HEK293 (cell line): ENCODE data around the gene HASPIN.

Experiments
- CTCF ChIA-PET: fragments of 350-600 bp; formaldehyde crosslinking; extraction: SDS; loops from one replicate; lab custom pipeline; 2021; ENCODE audit warnings: antibody characterized with exemption; lab: Yijun Ruan, JAX
- POLR2A ChIA-PET: fragments of 300-600 bp; formaldehyde crosslinking; extraction: SDS; loops from one replicate; lab custom pipeline; 2020; ENCODE audit warnings: antibody characterized with exemption, inconsistent platforms; lab: Yijun Ruan, JAX
- H3K27ac ChIP-seq: fragments of 200-500 bp; sonication (Bioruptor generic); 2 replicates; pipeline ENCODE4 v1.5.1; 2014; ENCODE audit warnings: low read depth, low read length, control low read depth, inconsistent platforms; ENCODE audit errors: extremely low read depth
- H3K36me3 ChIP-seq, 2 experiments: fragments of 200-500 bp in 1 of 2; sonication (Bioruptor generic) in 1 of 2; 1 replicate in 1 of 2; 2 replicates in 1 of 2; pipeline ENCODE4 v1.5.1; 2014 to 2017; ENCODE audit warnings: inconsistent platforms in 2 of 2, low read length in 2 of 2; ENCODE audit not compliant: control insufficient read depth in 2 of 2, insufficient read depth in 1 of 2
- H3K4me1 ChIP-seq: fragments of 200-500 bp; sonication (Bioruptor generic); 2 replicates; pipeline ENCODE4 v1.5.1; 2014; ENCODE audit warnings: mild to moderate bottlenecking, low read length, inconsistent platforms; ENCODE audit not compliant: control insufficient read depth, insufficient read depth
- H3K4me3 ChIP-seq: 2 replicates; pipeline ENCODE4 v1.5.1; 2011; ENCODE audit warnings: low read depth, mild to moderate bottlenecking, control low read depth, low read length, moderate library complexity
- H3K9me3 ChIP-seq: fragments of 200-500 bp; sonication (Bioruptor generic); 2 replicates; pipeline ENCODE4 v1.5.1; 2014; ENCODE audit warnings: low read depth, low read length, inconsistent platforms; ENCODE audit not compliant: control insufficient read depth, insufficient read depth
- HOXD13 ChIP-seq: sonication (generic); formaldehyde crosslinking; IDR thresholded peaks from 2 replicates; pipeline ENCODE4 v1.8.0; 2022; ENCODE audit warnings: missing genetic modification reagents, borderline replicate concordance
- KLF8 ChIP-seq: fragments of 450-650 bp; formaldehyde crosslinking; IDR thresholded peaks from 2 replicates; pipeline ENCODE4 v1.5.1; 2016; ENCODE audit warnings: missing biosample characterization, missing genetic modification characterization
- YY1 ChIP-seq: fragments of 450-650 bp; formaldehyde crosslinking; IDR thresholded peaks from 2 replicates; pipeline ENCODE4 v1.5.1; 2018; ENCODE audit warnings: missing biosample characterization, missing genetic modification characterization
- ZBTB20 ChIP-seq: fragments of 450-650 bp; formaldehyde crosslinking; IDR thresholded peaks from 2 replicates; pipeline ENCODE4 v1.5.1; 2016; ENCODE audit warnings: missing biosample characterization, missing genetic modification characterization
- ZNF221 ChIP-seq: fragments of 450-650 bp; formaldehyde crosslinking; IDR thresholded peaks from 2 replicates; pipeline ENCODE4 v1.5.1; 2017; ENCODE audit warnings: missing biosample characterization, missing genetic modification characterization, borderline replicate concordance
- ZNF24 ChIP-seq: fragments of 450-650 bp; formaldehyde crosslinking; IDR thresholded peaks from 2 replicates; pipeline ENCODE4 v1.5.1; 2016; ENCODE audit warnings: missing biosample characterization, missing genetic modification characterization
- ZNF335 ChIP-seq: fragments of 450-650 bp; formaldehyde crosslinking; conservative IDR thresholded peaks from 2 replicates; pipeline ENCODE4 v1.5.1; 2016; ENCODE audit warnings: missing biosample characterization, missing genetic modification characterization
- ZNF48 ChIP-seq: fragments of 450-650 bp; formaldehyde crosslinking; IDR thresholded peaks from 2 replicates; pipeline ENCODE4 v1.5.1; 2016; ENCODE audit warnings: missing biosample characterization, missing genetic modification characterization
- ZNF549 ChIP-seq: fragments of 450-650 bp; IDR thresholded peaks from 2 replicates; pipeline ENCODE4 v1.5.1; 2018; ENCODE audit warnings: missing biosample characterization, missing genetic modification characterization, mild to moderate bottlenecking, inconsistent platforms, moderate library complexity
- ZSCAN16 ChIP-seq: fragments of 450-650 bp; formaldehyde crosslinking; IDR thresholded peaks from 2 replicates; pipeline ENCODE4 v1.5.1; 2016; ENCODE audit warnings: missing biosample characterization, missing genetic modification characterization
- TF ChIP-seq, protein P1 (sequence below): fragments of 450-650 bp; formaldehyde crosslinking; IDR thresholded peaks from 2 replicates; pipeline ENCODE4 v1.5.1; 2016; ENCODE audit warnings: missing biosample characterization, missing genetic modification characterization
- TF ChIP-seq, protein P2 (sequence below): fragments of 450-650 bp; formaldehyde crosslinking; IDR thresholded peaks from 2 replicates; pipeline ENCODE4; 2016; ENCODE audit warnings: missing biosample characterization, missing genetic modification characterization
- TF ChIP-seq, protein P3 (sequence below): sonication (generic); formaldehyde crosslinking; IDR thresholded peaks from 2 replicates; pipeline ENCODE4 v1.8.1; 2022; ENCODE audit warnings: mild to moderate bottlenecking, moderate library complexity, missing genetic modification reagents
- TF ChIP-seq, protein P4 (sequence below): fragments of 450-650 bp; formaldehyde crosslinking; IDR thresholded peaks from 2 replicates; pipeline ENCODE4 v1.5.1; 2016; ENCODE audit warnings: missing biosample characterization, missing genetic modification characterization
- TF ChIP-seq, protein P5 (sequence below): fragments of 450-650 bp; formaldehyde crosslinking; IDR thresholded peaks from 2 replicates; pipeline ENCODE4 v1.5.1; 2017; ENCODE audit warnings: missing biosample characterization, missing genetic modification characterization
- TF ChIP-seq, protein P6 (sequence below): fragments of 450-650 bp; formaldehyde crosslinking; IDR thresholded peaks from 2 replicates; pipeline ENCODE4 v1.5.1; 2017; ENCODE audit warnings: missing biosample characterization, missing genetic modification characterization
- TF ChIP-seq, protein P7 (sequence below): fragments of 450-650 bp; formaldehyde crosslinking; IDR thresholded peaks from 2 replicates; pipeline ENCODE4 v1.5.1; 2016; ENCODE audit warnings: missing biosample characterization, missing genetic modification characterization

The HASPIN gene

DNA sequence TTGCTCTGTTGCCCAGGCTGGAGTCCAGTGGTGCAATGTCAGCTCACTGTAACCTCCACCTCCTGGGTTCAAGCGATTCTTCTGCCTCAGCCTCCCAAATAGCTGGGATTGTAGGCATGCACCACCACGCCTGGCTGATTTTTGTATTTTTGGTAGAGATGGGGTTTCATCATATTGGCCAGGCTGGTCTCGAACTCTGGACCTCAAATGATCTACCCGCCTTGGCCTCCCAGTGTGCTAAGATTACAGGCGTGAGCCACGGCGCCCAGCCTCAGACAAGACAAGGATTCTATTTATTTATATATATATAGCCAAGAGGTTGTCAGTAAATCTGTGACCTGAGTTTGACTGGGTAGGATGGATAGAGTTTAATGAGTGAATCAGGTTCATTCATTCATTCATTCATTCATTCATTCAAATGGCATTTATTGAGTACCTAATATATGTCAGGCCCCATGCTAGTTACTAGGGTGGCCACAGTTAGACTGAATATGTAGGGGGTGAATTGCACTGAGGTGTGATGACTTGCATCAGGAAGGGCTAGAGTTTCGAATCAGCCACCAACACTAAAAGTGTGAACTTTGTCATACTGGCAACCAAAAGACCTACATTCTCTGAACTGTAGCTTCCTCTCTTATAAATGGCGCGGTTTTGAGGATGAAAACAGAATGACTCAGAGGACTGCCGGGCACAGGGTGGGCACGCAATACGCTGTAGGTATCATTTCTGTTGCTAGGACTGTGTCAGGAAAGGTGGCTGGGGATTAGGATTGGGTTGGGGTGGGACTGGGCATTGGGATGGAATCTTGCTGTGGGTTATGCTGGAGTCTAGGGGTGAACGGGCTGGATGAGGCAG is 39.4 kb downstream of the HASPIN start:
- no peaks in the 10 kb centered on the region for H3K9me3 ChIP-seq
- POLR2A ChIA-PET: no interaction called here
- H3K4me3 ChIP-seq: no peak overlapping the region
- TF ChIP-seq, protein P1, sequence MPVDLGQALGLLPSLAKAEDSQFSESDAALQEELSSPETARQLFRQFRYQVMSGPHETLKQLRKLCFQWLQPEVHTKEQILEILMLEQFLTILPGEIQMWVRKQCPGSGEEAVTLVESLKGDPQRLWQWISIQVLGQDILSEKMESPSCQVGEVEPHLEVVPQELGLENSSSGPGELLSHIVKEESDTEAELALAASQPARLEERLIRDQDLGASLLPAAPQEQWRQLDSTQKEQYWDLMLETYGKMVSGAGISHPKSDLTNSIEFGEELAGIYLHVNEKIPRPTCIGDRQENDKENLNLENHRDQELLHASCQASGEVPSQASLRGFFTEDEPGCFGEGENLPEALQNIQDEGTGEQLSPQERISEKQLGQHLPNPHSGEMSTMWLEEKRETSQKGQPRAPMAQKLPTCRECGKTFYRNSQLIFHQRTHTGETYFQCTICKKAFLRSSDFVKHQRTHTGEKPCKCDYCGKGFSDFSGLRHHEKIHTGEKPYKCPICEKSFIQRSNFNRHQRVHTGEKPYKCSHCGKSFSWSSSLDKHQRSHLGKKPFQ (tag by site-specific recombination): no peak
- TF ChIP-seq ZNF24: peak; percentile 64; the same call in 1 of the 2 replicates
- no peaks in the 10 kb centered on the region for H3K36me3 ChIP-seq
- no peaks in the 10 kb centered on the region for H3K4me1 ChIP-seq
- CTCF ChIA-PET: interaction anchor here (4.8 kb wide), 1 partner anchor 26 kb away, joined by 22 read pairs; no protein-coding TSS in a partner anchor
- H3K27ac ChIP-seq: no peak overlapping the region

DNA sequence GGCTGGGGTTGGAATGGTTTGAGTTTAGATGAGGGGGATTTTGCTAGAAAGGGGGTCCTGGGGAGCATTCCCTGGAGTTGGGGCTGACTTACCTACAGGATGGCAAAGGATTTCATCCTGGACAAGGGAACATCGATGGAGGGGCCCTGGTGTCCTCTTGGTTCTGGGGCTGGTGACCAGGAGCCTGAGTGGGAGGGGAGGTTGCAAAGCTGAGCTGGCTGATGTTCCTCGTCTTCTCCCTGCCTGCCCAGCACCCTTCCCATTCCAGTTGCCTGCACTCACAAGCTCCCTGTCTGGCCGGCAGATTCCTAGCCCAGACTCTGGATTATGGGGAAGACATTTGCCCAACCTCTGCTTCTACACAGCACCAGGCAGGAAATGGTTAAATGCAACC is 40.1 kb downstream of the HASPIN start:
- CTCF ChIA-PET: interaction anchor here (4.8 kb wide), 1 partner anchor 26 kb away, joined by 22 read pairs; no protein-coding TSS in a partner anchor
- POLR2A ChIA-PET: no interaction called here
- Histone ChIP-seq H3K4me1 (no peaks in the 10 kb centered on the region), H3K4me3 (no peak overlapping the region), H3K27ac (no peak overlapping the region), H3K36me3 (no peaks in the 10 kb centered on the region), H3K9me3 (no peaks in the 10 kb centered on the region)
- TF ChIP-seq ZNF48: no peak
- TF ChIP-seq, protein P2, sequence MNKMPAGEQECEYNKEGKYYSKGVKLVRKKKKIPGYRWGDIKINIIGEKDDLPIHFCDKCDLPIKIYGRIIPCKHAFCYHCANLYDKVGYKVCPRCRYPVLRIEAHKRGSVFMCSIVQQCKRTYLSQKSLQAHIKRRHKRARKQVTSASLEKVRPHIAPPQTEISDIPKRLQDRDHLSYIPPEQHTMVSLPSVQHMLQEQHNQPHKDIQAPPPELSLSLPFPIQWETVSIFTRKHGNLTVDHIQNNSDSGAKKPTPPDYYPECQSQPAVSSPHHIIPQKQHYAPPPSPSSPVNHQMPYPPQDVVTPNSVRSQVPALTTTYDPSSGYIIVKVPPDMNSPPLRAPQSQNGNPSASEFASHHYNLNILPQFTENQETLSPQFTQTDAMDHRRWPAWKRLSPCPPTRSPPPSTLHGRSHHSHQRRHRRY (tag by site-specific recombination): no peak
- TF ChIP-seq ZNF549 (tag by site-specific recombination): no peak
- no peak for TF ChIP-seq KLF8

DNA sequence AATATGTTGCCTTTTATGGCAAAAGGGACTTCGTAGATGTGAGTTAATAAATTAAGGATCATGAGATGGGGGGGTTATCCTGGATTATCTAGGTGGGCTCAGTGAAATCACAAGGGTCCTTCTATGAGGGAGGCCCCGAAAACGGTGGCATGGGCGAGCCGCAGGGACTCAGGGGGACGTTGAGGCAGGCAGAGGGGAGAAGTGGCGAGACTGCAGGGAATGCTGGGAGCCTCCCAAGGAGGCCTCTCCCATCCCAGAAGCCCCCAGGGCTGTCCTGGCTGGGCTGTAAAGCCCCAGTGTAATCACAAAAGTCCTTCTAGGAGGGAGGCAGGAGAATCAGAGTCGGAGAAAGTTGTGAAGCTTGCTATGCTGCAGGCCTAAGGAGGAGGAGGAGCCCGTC is 42.3 kb downstream of the HASPIN start:
- TF ChIP-seq HOXD13 (no peak), ZBTB20 (tag by site-specific recombination) (no peak), ZNF221 (tag by site-specific recombination) (no peak), ZSCAN16 (tag by site-specific recombination) (no peak), YY1 (tag by site-specific recombination) (no peak), ZNF335 (tag by site-specific recombination) (no peak)
- TF ChIP-seq, protein P3, sequence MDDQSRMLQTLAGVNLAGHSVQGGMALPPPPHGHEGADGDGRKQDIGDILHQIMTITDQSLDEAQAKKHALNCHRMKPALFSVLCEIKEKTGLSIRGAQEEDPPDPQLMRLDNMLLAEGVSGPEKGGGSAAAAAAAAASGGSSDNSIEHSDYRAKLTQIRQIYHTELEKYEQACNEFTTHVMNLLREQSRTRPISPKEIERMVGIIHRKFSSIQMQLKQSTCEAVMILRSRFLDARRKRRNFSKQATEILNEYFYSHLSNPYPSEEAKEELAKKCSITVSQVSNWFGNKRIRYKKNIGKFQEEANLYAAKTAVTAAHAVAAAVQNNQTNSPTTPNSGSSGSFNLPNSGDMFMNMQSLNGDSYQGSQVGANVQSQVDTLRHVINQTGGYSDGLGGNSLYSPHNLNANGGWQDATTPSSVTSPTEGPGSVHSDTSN (CRISPR knock-in tag): no peak
- TF ChIP-seq, protein P4, sequence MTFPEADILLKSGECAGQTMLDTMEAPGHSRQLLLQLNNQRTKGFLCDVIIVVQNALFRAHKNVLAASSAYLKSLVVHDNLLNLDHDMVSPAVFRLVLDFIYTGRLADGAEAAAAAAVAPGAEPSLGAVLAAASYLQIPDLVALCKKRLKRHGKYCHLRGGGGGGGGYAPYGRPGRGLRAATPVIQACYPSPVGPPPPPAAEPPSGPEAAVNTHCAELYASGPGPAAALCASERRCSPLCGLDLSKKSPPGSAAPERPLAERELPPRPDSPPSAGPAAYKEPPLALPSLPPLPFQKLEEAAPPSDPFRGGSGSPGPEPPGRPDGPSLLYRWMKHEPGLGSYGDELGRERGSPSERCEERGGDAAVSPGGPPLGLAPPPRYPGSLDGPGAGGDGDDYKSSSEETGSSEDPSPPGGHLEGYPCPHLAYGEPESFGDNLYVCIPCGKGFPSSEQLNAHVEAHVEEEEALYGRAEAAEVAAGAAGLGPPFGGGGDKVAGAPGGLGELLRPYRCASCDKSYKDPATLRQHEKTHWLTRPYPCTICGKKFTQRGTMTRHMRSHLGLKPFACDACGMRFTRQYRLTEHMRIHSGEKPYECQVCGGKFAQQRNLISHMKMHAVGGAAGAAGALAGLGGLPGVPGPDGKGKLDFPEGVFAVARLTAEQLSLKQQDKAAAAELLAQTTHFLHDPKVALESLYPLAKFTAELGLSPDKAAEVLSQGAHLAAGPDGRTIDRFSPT (tag by site-specific recombination): no peak
- TF ChIP-seq, protein P5, sequence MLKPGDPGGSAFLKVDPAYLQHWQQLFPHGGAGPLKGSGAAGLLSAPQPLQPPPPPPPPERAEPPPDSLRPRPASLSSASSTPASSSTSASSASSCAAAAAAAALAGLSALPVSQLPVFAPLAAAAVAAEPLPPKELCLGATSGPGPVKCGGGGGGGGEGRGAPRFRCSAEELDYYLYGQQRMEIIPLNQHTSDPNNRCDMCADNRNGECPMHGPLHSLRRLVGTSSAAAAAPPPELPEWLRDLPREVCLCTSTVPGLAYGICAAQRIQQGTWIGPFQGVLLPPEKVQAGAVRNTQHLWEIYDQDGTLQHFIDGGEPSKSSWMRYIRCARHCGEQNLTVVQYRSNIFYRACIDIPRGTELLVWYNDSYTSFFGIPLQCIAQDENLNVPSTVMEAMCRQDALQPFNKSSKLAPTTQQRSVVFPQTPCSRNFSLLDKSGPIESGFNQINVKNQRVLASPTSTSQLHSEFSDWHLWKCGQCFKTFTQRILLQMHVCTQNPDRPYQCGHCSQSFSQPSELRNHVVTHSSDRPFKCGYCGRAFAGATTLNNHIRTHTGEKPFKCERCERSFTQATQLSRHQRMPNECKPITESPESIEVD: no peak
- TF ChIP-seq, protein P6, sequence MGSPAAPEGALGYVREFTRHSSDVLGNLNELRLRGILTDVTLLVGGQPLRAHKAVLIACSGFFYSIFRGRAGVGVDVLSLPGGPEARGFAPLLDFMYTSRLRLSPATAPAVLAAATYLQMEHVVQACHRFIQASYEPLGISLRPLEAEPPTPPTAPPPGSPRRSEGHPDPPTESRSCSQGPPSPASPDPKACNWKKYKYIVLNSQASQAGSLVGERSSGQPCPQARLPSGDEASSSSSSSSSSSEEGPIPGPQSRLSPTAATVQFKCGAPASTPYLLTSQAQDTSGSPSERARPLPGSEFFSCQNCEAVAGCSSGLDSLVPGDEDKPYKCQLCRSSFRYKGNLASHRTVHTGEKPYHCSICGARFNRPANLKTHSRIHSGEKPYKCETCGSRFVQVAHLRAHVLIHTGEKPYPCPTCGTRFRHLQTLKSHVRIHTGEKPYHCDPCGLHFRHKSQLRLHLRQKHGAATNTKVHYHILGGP (tag by site-specific recombination): no peak
- TF ChIP-seq, protein P7, sequence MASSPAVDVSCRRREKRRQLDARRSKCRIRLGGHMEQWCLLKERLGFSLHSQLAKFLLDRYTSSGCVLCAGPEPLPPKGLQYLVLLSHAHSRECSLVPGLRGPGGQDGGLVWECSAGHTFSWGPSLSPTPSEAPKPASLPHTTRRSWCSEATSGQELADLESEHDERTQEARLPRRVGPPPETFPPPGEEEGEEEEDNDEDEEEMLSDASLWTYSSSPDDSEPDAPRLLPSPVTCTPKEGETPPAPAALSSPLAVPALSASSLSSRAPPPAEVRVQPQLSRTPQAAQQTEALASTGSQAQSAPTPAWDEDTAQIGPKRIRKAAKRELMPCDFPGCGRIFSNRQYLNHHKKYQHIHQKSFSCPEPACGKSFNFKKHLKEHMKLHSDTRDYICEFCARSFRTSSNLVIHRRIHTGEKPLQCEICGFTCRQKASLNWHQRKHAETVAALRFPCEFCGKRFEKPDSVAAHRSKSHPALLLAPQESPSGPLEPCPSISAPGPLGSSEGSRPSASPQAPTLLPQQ: no peak
- no peaks in the 10 kb centered on the region for H3K4me1 ChIP-seq
- no peak overlapping the region for H3K4me3 ChIP-seq
- H3K36me3 ChIP-seq: no peaks in the 10 kb centered on the region
- CTCF ChIA-PET: interaction anchor here (4.8 kb wide), 1 partner anchor 29 kb away, joined by 22 read pairs; no protein-coding TSS in a partner anchor
- H3K9me3 ChIP-seq: no peaks in the 10 kb centered on the region
- POLR2A ChIA-PET: interaction anchor here (0.6 kb wide), 1 partner anchor 1306 kb away, joined by 4 read pairs; no protein-coding TSS in a partner anchor
- no peak overlapping the region for H3K27ac ChIP-seq
